Endometrium (tissue), 2 donors: ENCODE results near the gene COA1.
"Not testable (repeated sequence)": the region's sequence is repeated elsewhere in the genome, so short reads cannot be mapped to it uniquely, and the experiment has no call there.

Experiments
- FAIRE-seq: peaks from 2 replicates; lab custom pipeline; 2012; peaks lifted over from hg19 to GRCh38; lab: Jason Lieb, UNC
- donor health status: control.
- donor health status: control.

COA1 gene, protein sequence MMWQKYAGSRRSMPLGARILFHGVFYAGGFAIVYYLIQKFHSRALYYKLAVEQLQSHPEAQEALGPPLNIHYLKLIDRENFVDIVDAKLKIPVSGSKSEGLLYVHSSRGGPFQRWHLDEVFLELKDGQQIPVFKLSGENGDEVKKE

DNA sequence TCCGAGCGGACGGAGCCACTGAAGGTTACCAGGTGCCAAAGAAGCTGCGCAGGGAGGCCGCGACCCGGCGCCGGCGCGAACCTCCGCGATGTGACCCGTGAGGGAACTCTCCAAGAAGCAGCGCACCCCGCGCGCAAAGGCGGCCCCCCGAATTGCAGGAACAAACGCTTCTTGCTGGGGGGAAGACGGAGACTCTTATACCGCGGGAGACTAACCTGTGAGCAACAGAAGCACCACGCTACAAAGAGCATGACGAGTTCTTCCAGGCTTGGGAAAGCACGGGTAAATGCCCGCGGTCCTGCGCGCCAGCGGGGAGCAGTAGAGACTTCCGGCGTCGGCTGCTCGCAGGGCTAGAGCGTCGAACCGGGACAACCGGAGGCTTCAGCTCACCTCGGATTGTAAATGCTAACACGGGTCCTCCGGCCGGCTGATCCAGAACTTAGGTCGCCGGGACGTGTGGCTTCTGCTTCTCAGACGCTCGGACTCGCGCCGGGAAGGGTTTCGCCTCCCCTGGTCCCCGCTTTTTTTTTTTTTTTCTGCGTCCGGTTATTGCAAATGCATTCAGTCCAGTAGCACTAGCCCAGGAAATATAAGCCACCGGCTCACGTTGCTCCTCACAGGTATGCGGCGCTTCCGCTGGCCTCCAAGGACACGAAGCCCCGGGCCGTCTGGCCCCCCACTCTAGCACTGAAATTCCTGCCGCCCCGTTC lies at the start of gene COA1:
TSS of gene COA1 (minus strand) at position 310 of the 710 bp plus-strand sequence. CDS start 80,909 bp downstream, outside the sequence.
- FAIRE-seq: no peak

DNA sequence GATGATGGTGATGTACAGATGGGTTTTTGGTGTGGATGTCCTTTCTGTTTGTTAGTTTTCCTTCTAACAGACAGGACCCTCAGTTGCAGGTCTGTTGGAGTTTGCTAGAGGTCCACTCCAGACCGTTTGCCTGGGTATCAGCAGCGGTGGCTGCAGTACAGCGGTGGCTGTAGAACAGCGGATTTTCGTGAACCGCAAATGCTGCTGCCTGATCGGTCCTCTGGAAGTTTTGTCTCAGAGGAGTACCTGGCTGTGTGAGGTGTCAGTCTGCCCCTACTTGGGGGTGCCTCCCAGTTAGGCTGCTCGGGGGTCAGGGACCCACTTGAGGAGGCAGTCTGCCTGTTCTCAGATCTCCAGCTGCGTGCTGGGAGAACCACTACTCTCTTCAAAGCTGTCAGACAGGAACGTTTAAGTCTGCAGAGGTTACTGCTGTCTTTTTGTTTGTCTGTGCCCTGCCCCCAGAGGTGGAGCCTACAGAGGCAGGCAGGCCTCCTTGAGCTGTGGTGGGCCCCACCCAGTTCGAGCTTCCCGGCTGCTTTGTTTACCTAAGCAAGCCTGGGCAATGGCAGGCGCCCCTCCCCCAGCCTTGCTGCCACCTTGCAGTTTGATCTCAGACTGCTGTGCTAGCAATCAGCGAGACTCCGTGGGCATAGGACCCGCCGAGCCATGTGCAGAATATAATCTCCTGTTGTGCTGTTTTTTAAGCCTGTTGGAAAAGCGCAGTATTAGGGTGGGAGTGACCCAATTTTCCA lies 49.1 kb upstream of the COA1 start:
- not testable (repeated sequence) for FAIRE-seq

DNA sequence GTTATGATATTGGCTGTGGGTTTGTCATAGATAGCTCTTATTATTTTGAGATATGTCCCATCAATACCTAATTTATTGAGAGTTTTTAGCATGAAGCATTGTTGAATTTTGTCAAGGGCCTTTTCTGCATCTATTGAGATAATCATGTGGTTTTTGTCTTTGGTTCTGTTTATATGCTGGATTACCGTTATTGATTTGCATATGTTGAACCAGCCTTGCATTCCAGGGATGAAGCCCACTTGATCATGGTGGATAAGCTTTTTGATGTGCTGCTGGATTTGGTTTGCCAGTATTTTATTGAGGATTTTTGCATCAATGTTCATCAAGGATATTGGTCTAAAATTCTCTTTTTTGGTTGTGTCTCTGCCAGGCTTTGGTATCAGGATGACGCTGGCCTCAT lies 45.9 kb upstream of the COA1 start:
- FAIRE-seq: not testable (repeated sequence)

DNA sequence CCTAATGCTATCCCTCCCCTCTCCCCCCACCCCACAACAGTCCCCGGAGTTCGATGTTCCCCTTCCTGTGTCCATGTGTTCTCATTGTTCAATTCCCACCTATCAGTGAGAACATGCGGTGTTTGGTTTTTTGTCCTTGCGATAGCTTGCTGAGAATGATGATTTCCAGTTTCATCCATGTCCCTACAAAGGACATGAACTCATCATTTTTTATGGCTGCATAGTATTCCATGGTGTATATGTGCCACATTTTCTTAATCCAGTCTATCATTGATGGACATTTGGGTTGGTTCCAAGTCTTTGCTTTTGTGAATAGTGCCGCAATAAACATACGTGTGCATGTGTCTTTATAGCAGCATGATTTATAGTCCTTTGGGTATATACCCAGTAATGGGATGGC lies 43.9 kb upstream of the COA1 start:
- FAIRE-seq: not testable (repeated sequence)

DNA sequence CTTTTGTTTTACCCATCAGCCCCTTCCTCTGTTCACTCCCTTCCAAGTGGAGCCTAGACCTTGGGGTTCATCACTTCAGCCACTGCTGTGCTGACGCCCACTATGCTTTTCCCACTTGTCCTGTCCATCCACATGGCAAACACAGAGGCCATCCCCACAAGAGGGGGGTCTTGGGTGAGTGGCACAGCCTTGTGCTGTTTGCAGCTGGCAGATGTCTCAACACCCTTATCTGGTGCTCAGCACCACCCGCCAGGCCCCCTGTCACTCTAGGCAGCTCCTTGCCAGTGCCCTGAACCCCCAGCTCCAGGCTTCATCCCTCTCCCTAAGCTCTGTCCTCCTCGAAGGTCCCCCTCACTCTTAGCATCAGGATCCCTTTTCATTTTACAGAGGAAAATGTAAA lies 42.2 kb upstream of the COA1 start:
- FAIRE-seq: no peak

DNA sequence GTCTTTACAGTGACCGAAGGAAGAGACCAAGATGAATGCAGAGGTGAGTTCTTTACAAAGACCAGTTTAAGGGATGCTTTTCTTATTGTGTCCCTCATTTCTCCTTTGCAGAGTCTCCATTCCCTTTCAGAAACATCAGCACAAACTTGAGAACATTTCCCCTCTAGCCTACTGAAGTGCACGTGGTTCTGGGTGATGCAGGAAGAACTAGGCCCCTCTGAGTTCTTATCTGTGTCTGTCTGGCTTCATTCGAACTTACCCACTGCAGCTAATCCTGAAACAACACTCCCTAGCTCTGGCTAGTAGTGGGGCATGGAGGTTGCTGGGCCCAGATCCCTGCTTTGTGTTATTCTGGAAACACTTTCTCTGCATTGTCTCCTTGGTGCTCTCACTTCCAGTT lies 41.8 kb upstream of the COA1 start:
- no peak for FAIRE-seq

DNA sequence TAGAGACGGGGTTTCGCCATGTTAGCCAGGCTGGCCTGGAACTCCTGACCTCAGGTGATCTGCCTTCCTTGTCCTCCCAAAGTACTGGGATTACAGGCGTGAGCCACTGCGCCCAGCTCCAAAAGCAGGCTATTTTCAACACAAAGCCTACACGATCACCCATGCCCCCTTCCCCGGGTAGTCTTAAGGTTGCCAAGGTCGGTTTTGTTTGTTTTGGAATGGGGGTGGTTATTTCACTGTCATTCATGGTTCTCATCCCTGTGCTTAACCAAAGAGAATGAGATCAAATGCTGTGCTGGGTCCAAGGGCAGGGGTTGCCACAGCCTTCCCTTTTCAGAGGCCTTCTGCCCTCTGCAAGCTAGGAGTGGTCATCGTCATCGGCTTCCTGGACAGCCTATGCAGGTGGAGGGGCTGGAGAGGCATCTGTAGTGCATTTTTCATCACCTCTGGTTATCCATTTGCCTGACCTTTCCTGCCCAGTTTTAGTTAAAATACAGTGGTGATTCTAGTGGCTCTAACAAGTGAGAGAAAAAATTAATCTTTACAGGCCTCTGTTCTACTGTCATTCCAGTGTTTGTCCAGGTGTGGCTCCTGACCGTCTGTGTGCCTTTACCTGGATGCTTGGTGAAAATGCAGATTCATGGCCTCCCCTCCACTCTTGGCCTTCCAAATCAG lies 40.6 kb upstream of the COA1 start:
- FAIRE-seq: no peak

DNA sequence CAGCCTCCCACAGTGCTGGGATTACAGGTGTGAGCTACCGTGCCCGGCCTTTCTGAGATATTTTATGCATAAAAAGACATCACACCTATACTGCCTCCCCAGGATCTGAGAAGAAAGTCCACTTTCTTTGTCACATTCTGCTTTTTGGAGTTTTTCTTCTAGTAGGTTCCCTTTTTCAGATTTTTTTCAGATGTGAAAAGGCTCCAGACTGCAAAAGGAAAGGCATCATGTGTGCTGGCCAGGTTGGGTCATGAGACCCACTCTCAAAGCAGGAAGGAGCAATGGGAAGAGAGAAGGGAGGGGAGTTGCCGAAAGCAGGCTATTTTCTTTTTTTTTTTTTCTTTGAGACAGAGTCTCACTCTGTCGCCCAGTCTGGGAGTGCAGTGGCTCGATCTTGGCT lies 40.0 kb upstream of the COA1 start:
- FAIRE-seq: no peak

DNA sequence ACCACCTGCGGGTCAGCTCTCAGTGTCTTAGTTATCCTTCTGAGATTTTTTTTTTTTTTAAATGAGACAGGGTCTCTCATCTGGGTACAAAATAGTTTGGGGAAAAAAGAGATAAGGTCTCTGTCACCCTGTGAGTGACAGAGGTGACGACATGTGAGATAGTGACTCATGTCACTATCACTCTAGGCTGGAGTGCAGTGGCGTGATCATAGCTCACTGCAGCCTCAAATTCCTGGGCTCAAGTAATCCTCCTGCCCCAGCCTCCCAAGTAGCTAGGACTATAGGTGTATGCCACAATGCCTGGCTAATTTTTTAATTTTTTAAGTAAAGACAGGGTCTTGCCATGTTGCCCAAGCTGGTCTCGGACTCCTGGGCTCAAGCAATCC lies 39.6 kb upstream of the COA1 start:
- no peak for FAIRE-seq

DNA sequence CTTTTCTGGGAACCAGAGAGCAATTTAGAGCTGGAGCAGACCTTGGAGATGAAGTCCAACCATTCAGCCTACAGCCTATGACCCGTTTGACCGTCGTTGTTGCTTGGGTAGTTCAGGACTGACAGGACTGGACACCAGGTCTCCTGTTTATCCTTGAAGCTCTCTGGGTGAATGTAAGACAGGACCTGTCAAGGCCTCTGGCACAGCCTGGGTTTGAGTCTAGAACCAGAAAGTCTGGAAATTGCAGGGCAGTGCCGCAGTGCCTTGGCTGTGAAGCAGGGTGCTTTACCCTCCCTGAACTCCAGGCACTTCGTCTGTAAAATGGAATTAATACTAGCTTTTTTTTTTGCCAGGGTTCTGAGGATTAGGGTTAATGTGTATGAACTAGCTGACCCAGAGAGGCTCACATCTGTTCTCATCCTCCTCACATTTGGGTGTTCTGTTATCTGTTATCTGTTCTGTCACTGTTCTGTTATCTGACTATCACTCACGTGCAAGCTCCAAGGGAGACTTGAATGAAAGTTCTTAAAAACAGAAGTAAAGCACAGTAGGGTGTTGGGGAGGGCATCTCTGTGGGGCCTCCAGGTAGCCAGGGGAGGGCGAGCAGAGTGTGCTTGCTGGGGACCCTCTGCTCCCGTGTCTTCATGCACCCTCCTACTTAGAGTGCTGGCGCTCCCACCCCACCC lies 39.0 kb upstream of the COA1 start:
- no peak for FAIRE-seq

DNA sequence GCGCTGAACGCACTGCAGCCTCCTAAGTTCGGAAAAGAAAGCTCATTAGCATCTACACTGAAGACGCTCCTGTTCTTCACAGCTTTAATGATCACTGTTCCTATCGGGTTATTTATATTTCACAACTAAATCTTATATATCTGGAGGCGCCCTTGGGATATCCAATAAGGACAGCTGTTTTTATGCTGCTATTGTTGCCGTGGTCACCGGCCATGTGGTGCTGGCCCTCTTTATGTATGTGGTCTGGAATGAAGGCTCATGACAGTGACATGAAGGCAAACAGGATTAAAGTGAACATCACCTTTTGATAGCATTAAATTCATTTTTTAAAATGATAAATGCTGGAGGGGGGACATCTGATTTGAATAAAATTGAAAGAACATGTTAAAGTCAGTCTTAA lies 38.0 kb upstream of the COA1 start:
- no peak for FAIRE-seq

DNA sequence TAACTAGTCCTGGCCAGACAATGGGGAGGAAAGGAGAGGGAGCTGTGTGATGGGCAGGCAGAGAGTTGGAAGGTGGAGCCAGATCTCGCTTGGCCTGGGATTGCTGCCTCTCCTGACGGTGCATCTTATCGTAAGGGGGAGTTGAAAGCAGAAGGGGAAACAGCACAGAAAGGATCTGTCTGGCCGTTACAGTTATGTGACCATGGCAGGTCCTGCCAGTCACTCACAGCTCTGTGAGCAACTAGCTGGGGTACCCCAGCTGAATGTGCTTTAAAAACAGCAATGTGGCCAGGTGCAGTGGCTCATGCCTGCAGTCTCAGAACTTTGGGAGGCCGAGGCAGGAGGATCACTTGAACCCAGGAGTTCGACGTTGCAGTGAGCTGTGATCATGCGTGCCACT lies 37.2 kb upstream of the COA1 start:
- FAIRE-seq: no peak

DNA sequence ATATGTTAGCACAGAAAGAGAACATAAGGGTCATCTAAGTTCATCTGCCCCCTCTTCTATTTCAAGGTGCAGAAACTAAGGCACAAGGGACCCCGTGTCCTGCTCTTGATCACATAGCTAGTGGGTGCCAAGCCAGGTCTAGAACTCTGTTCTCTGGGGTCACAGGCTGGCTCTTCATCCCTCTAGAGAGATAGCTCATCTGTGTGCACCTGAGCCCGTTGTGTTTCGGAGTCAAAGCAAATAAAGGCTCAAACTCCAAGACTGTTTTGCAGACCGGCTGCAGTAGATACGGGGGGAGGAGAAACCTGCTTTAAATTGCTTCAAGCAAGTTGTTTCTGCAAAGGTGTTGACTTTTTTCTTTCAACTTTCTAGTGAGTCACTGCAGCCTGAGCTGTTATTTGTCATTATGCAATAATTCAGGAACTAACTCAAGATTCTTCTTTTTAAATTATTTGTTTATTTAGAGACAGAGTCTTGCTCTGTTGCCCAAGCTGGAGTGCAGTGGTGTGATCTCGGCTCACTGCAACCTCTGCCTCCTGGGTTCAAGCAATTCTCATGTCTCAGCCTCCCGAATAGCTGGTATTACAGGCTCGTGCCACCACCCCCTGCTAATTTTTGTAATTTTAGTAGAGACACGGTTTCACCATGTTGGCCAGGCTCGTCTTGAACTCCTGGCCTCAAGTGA lies 35.6 kb upstream of the COA1 start:
- FAIRE-seq: no peak

DNA sequence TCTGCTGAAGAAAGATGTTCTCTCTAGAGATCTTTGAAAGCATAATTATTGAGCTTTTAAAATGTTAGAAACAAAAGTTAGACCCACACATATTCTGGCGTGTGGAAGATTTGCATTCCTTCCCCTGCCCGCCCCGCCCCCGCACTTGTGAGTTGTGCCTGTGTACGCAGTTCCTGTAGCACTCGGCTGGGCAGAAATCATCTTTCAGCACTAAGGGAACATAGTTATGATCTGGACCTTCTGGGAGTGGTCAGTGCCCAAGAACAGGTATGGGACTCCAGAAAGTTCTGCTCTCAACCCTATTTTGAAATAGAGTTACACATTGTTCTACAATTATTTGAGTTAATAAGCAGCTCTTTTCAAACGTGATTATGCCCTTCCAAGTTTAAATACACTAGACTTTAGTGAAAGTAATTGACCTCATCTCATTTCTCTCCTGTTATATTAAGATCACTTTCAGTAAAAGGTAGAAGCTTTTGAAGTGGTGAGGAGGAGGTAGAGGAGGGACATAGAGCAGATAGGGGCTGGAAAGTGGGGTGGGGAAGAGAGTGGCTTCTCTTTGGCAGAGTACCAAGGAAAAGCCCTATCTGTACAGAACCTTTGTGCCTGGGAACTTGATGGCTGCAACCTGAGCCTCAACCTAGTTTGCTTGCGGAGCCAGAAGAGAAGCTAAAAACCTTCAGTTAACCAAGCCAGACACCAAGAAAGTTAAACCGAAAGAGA lies 34.9 kb upstream of the COA1 start:
- FAIRE-seq: no peak

DNA sequence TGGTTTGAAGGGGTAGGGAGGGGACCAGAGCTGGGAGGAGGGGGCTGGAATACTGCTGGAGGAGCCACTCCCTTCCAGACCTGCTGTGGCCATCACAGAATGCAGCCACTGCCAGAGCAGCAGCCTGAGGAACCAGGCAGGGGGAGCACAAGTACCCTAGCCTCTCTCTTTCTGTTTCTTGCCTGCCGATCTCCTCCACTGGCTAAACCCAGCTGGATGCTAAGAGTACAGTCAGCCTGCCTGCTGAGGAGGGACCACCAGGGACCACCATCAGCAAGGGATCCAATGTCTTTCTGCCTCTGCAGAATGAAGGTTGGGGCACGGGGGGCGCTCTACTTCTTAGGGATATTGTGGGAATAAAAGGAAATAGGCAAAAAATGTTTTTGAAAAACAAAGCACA lies 33.9 kb upstream of the COA1 start:
- no peak for FAIRE-seq

DNA sequence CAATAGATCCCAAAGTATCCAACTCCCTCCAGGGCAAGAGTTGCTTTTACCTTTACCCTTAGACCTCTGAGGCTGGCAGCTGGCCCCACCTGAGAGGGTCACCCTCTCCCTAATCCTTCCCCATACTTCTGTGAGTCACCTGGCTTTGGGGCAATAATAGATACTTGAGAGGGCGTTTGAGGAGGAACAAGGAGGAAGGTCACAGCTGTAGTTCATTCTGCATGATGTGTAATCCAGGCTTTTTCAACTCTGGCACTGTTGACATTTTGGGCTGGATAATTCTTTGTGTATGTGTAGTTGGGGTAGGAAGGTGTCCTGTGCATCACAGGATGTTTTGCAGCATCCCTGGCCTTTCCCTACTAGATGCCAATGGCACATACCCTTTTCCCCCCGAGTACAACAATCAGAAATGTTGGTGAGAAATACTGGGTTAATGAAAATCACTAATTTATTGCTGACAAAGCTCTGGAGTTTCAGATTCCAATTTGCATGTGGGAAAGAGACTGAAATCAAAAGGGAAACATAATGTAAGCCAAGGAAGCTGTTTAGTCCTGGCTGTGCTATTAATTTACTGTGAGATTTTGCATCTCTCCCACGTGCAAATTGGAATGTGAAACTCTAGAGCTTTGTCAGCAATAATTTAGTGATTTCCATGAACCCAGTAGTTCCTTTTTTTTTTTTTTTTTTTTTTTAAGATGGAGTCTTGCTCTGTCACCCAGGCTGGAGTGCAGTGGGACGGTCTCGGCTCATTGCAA lies 32.8 kb upstream of the COA1 start:
- FAIRE-seq: no peak

DNA sequence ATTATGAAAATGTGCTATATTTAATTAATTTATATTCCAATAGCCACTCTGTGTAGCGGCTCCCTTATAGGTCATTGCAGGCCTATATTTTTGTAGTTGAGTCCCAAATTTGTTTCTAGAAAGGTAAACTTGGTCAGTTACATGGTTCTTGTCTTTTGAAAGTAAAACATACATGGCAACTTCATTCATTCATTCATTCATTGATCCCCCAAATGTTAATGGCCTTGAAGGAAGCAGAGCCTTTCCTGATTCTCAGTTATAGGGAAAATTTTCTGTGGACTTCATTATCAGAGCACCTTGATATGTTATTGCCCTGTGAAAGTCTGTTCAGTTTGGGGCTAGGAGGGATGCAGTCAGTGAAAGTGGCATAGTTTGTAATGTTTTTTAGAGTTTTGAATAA lies 32.1 kb upstream of the COA1 start:
- no peak for FAIRE-seq

DNA sequence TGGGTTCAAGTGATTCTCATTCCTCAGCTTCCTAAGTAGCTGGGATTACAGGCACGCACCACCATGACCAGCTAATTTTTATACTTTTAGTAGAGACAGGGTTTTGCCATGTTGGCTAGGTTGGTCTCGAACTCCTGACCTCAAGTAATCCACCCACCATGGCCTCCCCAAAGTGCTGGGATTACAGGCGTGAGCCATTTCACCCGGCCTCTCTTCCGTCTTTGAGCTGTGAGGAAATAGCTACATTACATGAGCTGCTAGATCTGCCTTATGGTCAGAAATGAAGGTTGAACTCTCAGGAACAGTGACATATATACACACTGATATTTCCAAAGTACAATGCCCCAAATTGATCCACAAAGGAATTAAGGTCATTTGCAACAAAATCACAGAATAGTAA lies 31.5 kb upstream of the COA1 start:
- no peak for FAIRE-seq

DNA sequence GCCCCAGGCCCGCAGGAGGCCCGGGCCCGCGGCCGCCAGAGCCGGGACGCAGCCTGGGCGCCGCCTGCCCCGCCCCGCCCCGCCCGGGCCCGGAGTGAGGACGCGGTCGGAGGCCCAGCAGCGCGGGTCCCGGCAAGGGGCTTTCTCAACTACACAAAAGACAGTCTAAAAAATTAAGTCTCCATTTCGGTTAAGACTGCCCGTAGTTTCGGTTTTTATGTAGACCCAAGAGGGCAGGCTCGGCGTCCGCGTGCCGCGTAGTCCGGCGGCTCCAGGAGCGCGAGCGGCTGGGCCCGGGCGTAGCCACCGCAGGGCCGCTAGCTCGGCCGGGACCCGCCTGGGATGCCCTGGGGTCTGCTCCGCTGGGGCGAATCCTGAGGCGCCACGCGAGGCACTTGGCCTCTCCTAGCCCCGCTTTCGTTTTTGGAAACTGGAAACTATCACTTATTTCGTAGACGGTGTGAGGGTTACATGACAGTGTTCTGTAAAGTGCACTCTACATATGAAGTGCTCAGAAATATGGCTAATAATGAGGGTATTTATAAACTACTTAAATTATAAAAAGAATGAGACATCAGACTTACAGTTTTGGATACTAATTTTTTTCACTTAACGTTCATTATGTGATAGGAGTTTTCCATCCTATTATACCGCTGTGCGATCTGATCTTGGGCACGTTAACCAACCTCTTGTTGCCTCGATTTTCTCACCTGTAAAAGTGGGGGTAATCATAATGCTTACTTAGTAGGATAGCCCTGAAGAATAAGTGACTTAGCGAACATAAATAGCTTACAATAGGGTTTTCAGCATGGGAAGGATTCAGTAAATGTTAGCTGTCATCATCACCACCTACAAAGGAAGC lies 29.7 kb upstream of the COA1 start:
- no peak for FAIRE-seq
